HEK293T (cell line): Measurements from ENCODE around the gene MAPK9.

Experiments used
- BHLHE40 ChIP-seq: fragments of 450-650 bp; IDR thresholded peaks from 2 replicates; pipeline ENCODE4 v1.6.1; 2016; ENCODE audit warnings: mild to moderate bottlenecking, moderate library complexity, borderline replicate concordance
- L3MBTL2 ChIP-seq: fragments of 450-650 bp; conservative IDR thresholded peaks from 2 replicates; pipeline ENCODE4 v1.6.1; 2016; ENCODE audit warnings: mild to moderate bottlenecking
- ZNF384 ChIP-seq: fragments of 450-650 bp; IDR thresholded peaks from 2 replicates; pipeline ENCODE4 v1.6.1; 2016

GRCh38 chr5:180230017-180230416 lies 61.9 kb downstream of the MAPK9 start:
- no peak for TF ChIP-seq BHLHE40
- TF ChIP-seq ZNF384 = no peak
- TF ChIP-seq L3MBTL2 = no peak
